Measurements from ENCODE around the gene ACD.

DNA sequence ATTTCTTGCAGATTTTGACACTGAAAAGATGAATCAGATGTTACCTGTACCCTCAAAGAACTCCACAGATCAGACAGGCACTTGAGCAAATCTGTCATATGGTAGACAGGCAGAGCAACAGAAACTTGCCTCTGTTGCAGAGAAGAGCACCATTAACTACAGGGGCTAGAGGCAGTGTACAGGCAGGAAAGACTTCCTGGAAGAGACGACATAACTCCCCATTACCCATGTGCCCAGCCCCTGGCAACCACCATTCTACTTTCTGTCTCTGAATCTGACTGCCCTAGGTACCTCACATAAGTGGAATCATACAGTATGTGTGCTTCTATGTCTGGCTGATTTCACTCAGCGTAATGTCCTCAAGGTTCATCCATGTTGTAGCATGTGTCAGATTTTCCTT, 43.6 kb upstream of the ACD start:
- TF ChIP-seq EZH2 (IDR thresholded peaks at IDR 0.05; ENCODE audit: borderline replicate concordance, low read depth, low read length) = no peak
- no peak for TF ChIP-seq HMG20B (CRISPR knock-in tag; IDR thresholded peaks at IDR 0.05)
- TF ChIP-seq CHD2 (IDR thresholded peaks at IDR 0.05; ENCODE audit: low read depth, low read length) = no peak
- TF ChIP-seq CTCF (IDR thresholded peaks at IDR 0.05 in 2 of 3, conservative IDR thresholded peaks at IDR 0.05 in 1 of 3; ENCODE audit: insufficient read depth in 2 of 3, low read depth in 1 of 3, low read length in 3 of 3) = no peak
- TF ChIP-seq POLR2A (conservative IDR thresholded peaks at IDR 0.05) = no peak
- no peak for TF ChIP-seq PRPF4 (IDR thresholded peaks at IDR 0.05; ENCODE audit: insufficient read depth, low read depth, low read length, poor library complexity, severe bottlenecking)
- TF ChIP-seq EP300 (IDR thresholded peaks at IDR 0.05; ENCODE audit: low read length) = no peak
- no peak for TF ChIP-seq BRD4 (IDR thresholded peaks at IDR 0.05)
- TF ChIP-seq PREB (CRISPR knock-in tag; IDR thresholded peaks at IDR 0.05) = no peak

Measured in K562 (cell line).